Measurements from ENCODE around the gene SLC2A8. TPM values are rescaled to one million over a fixed set of nuclear protein-coding genes. Genes with fewer than 3 reads are reported as not detected.

SLC2A8 gene
- total RNA-seq, 3 donors from 2014 or later (not counting 1 experiment from before 2014, with no cell fraction given), result 21.1 to 30.6 (median 30.0) TPM

DNA sequence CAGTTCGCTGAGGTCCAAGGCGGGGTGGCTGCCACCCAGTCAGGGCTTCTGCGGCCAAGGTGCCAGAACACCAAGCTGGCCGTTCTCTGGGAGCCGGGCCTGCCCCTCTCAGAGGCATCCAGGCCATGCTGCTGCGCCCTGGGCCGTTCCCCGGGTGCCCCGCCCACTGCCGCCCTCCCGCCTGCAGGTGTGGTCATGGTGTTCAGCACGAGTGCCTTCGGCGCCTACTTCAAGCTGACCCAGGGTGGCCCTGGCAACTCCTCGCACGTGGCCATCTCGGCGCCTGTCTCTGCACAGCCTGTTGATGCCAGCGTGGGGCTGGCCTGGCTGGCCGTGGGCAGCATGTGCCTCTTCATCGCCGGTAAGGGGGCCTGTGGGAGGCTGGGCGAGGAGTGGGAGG lies 7.7 kb downstream of the SLC2A8 start:
- no peak overlapping the region for H3K27ac ChIP-seq (ENCODE audit: low read length)
- ATAC-seq (no peak), DNase-seq (no peak)
- Mint-ChIP-seq H3K4me1 (peaks cover 0 to 4% of the 10 kb centered on the region in 2 donors), H3K27me3 (ENCODE audit: low read depth in 2 of 2) (no peaks in the 10 kb centered on the region), H3K36me3 (no peaks in the 10 kb centered on the region), H3K4me3 (no peak overlapping the region), H3K9me3 (no peaks in the 10 kb centered on the region), H3K27ac (no peak overlapping the region)
- H3K36me3 ChIP-seq (ENCODE audit: control insufficient read depth, insufficient read depth, low read length), result peaks cover 2% of the 10 kb centered on the region
- TF ChIP-seq, protein P1, sequence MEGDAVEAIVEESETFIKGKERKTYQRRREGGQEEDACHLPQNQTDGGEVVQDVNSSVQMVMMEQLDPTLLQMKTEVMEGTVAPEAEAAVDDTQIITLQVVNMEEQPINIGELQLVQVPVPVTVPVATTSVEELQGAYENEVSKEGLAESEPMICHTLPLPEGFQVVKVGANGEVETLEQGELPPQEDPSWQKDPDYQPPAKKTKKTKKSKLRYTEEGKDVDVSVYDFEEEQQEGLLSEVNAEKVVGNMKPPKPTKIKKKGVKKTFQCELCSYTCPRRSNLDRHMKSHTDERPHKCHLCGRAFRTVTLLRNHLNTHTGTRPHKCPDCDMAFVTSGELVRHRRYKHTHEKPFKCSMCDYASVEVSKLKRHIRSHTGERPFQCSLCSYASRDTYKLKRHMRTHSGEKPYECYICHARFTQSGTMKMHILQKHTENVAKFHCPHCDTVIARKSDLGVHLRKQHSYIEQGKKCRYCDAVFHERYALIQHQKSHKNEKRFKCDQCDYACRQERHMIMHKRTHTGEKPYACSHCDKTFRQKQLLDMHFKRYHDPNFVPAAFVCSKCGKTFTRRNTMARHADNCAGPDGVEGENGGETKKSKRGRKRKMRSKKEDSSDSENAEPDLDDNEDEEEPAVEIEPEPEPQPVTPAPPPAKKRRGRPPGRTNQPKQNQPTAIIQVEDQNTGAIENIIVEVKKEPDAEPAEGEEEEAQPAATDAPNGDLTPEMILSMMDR (IDR thresholded peaks at IDR 0.05), result no peak
- intact Hi-C loops (cut with micrococcal nuclease), result no loop called here
- H3K4me1 ChIP-seq (ENCODE audit: control insufficient read depth, insufficient read depth, low read length), result no peaks in the 10 kb centered on the region
- no peaks in the 10 kb centered on the region for H3K27me3 ChIP-seq (ENCODE audit: control insufficient read depth, insufficient read depth, low read length)
- 94% methylated on average over 23 of the region's 23 CpGs for WGBS (ENCODE audit: insufficient coverage)
- H3K4me3 ChIP-seq (ENCODE audit: low read length), result no peak overlapping the region
- H3K9me3 ChIP-seq (ENCODE audit: control insufficient read depth, insufficient read depth, low read length), result no peaks in the 10 kb centered on the region

DNA sequence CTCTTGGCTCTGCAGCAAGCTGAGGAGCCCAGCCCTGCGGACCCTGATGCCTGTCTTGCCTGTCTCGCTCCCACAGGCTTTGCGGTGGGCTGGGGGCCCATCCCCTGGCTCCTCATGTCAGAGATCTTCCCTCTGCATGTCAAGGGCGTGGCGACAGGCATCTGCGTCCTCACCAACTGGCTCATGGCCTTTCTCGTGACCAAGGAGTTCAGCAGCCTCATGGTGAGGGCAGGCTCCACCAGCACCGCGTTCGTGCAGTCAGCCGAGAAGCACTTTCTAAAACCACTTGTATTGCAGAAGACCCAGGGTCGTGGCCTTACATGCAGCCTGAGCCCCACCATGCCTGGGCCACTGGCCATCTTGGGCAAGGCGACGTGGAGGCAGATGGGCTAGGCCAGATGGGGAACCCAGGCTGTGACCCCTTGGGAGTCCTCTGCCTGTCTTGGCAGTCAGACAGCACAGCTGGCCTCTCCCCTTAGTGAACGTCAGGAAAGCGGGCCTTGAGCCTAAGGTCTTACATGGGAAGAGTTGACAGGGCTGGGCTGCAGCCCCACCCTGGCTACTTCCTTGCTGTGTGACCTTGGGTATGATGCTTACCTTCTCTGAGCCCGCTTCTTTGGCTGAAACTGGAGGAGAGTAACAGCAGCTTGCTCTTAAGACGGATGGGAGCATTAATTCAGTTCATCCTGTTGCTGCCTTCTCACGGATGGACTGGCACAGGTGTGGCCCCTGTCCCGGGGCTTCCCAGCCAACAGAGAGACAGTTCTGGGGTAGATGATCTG lies 8.6 kb downstream of the SLC2A8 start:
- Histone ChIP-seq H3K9me3 (ENCODE audit: control insufficient read depth, insufficient read depth, low read length) (no peaks in the 10 kb centered on the region), H3K36me3 (ENCODE audit: control insufficient read depth, insufficient read depth, low read length) (no peaks in the 10 kb centered on the region), H3K27ac (ENCODE audit: low read length) (no peak overlapping the region), H3K27me3 (ENCODE audit: control insufficient read depth, insufficient read depth, low read length) (no peaks in the 10 kb centered on the region), H3K4me1 (ENCODE audit: control insufficient read depth, insufficient read depth, low read length) (no peaks in the 10 kb centered on the region), H3K4me3 (ENCODE audit: low read length) (no peak overlapping the region)
- intact Hi-C loops (cut with micrococcal nuclease), result no loop called here
- H3K36me3 Mint-ChIP-seq, result no peaks in the 10 kb centered on the region
- no peak overlapping the region for H3K4me3 Mint-ChIP-seq
- H3K4me1 Mint-ChIP-seq, result peaks cover 0 to 4% of the 10 kb centered on the region in 2 donors
- H3K27me3 Mint-ChIP-seq (ENCODE audit: low read depth in 2 of 2), result no peaks in the 10 kb centered on the region
- ATAC-seq, result no peak
- no peaks in the 10 kb centered on the region for H3K9me3 Mint-ChIP-seq
- DNase-seq, result no peak
- no peak overlapping the region for H3K27ac Mint-ChIP-seq
- TF ChIP-seq, protein P1 (IDR thresholded peaks at IDR 0.05), result no peak
- 96% methylated on average over 20 of the region's 20 CpGs for WGBS (ENCODE audit: insufficient coverage)

DNA sequence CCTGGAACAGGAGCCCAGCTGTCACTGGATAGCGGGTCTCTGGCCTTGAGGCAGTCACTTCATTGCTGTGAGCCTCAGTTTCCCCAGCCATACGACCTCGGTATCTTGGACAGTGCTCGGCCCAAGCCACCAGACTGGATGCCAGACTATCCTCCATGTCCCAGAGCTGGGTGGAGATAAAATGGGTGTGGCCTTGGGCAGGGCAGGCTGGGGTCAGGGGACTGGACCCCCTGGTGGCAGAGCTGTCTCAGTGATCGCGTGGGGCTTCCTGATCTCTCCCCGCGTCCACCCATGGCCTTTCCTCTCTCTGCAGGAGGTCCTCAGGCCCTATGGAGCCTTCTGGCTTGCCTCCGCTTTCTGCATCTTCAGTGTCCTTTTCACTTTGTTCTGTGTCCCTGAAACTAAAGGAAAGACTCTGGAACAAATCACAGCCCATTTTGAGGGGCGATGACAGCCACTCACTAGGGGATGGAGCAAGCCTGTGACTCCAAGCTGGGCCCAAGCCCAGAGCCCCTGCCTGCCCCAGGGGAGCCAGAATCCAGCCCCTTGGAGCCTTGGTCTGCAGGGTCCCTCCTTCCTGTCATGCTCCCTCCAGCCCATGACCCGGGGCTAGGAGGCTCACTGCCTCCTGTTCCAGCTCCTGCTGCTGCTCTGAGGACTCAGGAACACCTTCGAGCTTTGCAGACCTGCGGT lies 10.0 kb downstream of the SLC2A8 start:
- Histone ChIP-seq H3K4me3 (ENCODE audit: low read length) (no peak overlapping the region), H3K27ac (ENCODE audit: low read length) (no peak overlapping the region), H3K4me1 (ENCODE audit: control insufficient read depth, insufficient read depth, low read length) (no peaks in the 10 kb centered on the region), H3K36me3 (ENCODE audit: control insufficient read depth, insufficient read depth, low read length) (no peaks in the 10 kb centered on the region), H3K27me3 (ENCODE audit: control insufficient read depth, insufficient read depth, low read length) (no peaks in the 10 kb centered on the region), H3K9me3 (ENCODE audit: control insufficient read depth, insufficient read depth, low read length) (no peaks in the 10 kb centered on the region)
- Mint-ChIP-seq H3K36me3 (no peaks in the 10 kb centered on the region), H3K4me3 (no peak overlapping the region), H3K4me1 (peaks cover 0 to 4% of the 10 kb centered on the region in 2 donors), H3K27me3 (ENCODE audit: low read depth in 2 of 2) (no peaks in the 10 kb centered on the region), H3K27ac (no peak overlapping the region), H3K9me3 (no peaks in the 10 kb centered on the region)
- ATAC-seq (no peak), DNase-seq (no peak)
- TF ChIP-seq, protein P1 (IDR thresholded peaks at IDR 0.05), result no peak
- intact Hi-C loops (cut with micrococcal nuclease), result no loop called here
- 93% methylated on average over 13 of the region's 13 CpGs for WGBS (ENCODE audit: insufficient coverage)
